ENCODE data around the gene SPRR5. TPM values are rescaled to one million over a fixed set of nuclear protein-coding genes. Genes with fewer than 3 reads are reported as not detected.

Gene SPRR5
- polyA plus RNA-seq, 1 of the 3 experiments (the other 2 are of a cell fraction) = not detected

- TF ChIP-seq, protein P1, sequence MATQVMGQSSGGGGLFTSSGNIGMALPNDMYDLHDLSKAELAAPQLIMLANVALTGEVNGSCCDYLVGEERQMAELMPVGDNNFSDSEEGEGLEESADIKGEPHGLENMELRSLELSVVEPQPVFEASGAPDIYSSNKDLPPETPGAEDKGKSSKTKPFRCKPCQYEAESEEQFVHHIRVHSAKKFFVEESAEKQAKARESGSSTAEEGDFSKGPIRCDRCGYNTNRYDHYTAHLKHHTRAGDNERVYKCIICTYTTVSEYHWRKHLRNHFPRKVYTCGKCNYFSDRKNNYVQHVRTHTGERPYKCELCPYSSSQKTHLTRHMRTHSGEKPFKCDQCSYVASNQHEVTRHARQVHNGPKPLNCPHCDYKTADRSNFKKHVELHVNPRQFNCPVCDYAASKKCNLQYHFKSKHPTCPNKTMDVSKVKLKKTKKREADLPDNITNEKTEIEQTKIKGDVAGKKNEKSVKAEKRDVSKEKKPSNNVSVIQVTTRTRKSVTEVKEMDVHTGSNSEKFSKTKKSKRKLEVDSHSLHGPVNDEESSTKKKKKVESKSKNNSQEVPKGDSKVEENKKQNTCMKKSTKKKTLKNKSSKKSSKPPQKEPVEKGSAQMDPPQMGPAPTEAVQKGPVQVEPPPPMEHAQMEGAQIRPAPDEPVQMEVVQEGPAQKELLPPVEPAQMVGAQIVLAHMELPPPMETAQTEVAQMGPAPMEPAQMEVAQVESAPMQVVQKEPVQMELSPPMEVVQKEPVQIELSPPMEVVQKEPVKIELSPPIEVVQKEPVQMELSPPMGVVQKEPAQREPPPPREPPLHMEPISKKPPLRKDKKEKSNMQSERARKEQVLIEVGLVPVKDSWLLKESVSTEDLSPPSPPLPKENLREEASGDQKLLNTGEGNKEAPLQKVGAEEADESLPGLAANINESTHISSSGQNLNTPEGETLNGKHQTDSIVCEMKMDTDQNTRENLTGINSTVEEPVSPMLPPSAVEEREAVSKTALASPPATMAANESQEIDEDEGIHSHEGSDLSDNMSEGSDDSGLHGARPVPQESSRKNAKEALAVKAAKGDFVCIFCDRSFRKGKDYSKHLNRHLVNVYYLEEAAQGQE (IDR thresholded peaks at IDR 0.05; ENCODE audit: low read depth, low read length) = no peak
- TF ChIP-seq TAF1 (IDR thresholded peaks at IDR 0.05; ENCODE audit: borderline replicate concordance, low read depth, low read length) (no peak), NRF1 (IDR thresholded peaks at IDR 0.05; ENCODE audit: low read depth, low read length) (no peak), USF2 (IDR thresholded peaks at IDR 0.05; ENCODE audit: borderline replicate concordance, low read depth, low read length) (no peak)
Observed at GRCh38 chr1:152899027-152899426, 48.0 kb upstream of the SPRR5 start (continued).

DNA sequence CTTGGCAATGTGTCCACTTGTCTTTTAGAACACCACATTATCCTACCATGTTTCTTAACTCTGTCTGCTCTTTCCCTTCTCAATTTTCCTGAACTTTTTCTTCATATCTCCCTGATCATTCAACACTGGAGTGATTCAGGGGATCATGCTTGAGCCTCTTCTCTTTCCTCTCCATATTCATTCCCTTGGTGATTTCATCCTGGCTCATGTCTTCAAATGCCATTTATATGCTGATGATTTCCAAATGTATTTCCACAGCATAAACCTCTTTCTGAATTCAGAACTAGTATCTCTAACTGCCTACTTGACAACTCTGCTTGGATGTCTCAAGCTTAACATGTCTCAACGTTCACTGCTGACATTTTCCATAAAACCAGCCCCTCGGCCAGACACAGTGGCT lies 47.1 kb upstream of the SPRR5 start:
- CTCF ChIA-PET = no interaction called here
- POLR2A ChIA-PET = no interaction called here
- DNase-seq = no peak
- H3F3A ChIP-seq (replicated peaks; ENCODE audit: insufficient read depth) = peaks cover 6% of the 10 kb centered on the region
- H3K79me2 ChIP-seq (ENCODE audit: insufficient read depth) = no peaks in the 10 kb centered on the region
- H3K27ac ChIP-seq (ENCODE audit: low read depth in 2 of 2, low read length in 1 of 2) = no peak overlapping the region
- no peaks in the 10 kb centered on the region for H3K9me3 ChIP-seq
- H3K4me1 ChIP-seq (ENCODE audit: control insufficient read depth in 1 of 2, insufficient read depth in 2 of 2, low read depth in 1 of 2, low read length in 1 of 2) = peaks cover 0 to 2% of the 10 kb centered on the region in 2 experiments; a peak in 1 of 4 replicates
- no peaks in the 10 kb centered on the region for H4K20me1 ChIP-seq (ENCODE audit: insufficient read depth)
- no peaks in the 10 kb centered on the region for H3K36me3 ChIP-seq (replicated peaks in 1 of 2; ENCODE audit: control insufficient read depth in 1 of 2, insufficient read depth in 2 of 2, low read length in 1 of 2)
- H3K4me2 ChIP-seq = no peak overlapping the region
- TF ChIP-seq TAF1 (IDR thresholded peaks at IDR 0.05; ENCODE audit: borderline replicate concordance, low read depth, low read length) (no peak), FOXJ3 (CRISPR knock-in tag; IDR thresholded peaks at IDR 0.05) (no peak), NRF1 (IDR thresholded peaks at IDR 0.05; ENCODE audit: low read depth, low read length) (no peak)
- TF ChIP-seq, protein P1 (IDR thresholded peaks at IDR 0.05; ENCODE audit: low read depth, low read length) = no peak
- H3K4me3 ChIP-seq (ENCODE audit: low read depth in 2 of 2, low read length in 1 of 2) = no peak overlapping the region
- no peaks in the 10 kb centered on the region for H3K9me2 ChIP-seq
- WGBS (ENCODE audit: low lambda C conversion rate) = 36% methylated on average over 2 of the region's 2 CpGs
- H3K9ac ChIP-seq = no peak overlapping the region
- H3K27me3 ChIP-seq (ENCODE audit: insufficient read depth) = no peaks in the 10 kb centered on the region
- no peak overlapping the region for H2AFZ ChIP-seq (ENCODE audit: low read depth)
